ENCODE data around the gene HCK. TPM values are rescaled to one million over a fixed set of nuclear protein-coding genes. Genes with fewer than 3 reads are reported as not detected.

HCK gene
- total RNA-seq = 10 to 100 TPM in 2 of 4 donors, 1 to 10 TPM in 2; 3.0 to 16.9 (median 6.7) TPM

DNA sequence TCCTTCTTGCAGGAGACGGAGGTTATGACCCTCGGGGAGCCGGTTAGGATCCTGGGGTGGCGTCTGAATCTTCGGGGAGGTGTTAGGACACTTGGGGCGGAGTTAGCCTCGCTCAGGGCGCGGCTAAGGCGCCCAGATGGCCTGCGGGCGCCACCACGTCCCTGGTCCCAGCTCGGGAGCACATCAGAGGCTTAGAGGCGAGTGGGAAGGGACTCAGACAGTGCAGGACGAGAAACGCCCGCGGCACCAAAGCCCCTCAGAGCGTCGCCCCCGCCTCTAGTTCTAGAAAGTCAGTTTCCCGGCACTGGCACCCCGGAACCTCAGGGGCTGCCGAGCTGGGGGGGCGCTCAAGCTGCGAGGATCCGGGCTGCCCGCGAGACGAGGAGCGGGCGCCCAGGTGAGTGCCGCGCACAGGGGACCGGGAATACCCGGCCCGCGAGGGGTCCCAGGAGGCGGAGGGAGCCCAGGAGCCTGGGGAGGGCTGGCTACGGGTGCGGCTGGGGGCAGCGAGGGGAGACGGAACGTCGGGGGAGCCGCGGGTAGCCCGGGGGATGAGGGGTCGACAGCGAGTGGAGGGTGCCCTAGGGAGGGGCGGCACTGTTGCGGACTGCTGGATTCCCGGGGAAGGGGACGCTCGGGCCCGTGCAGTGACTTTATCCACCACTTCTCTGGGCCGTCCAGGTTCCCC, at the start of gene HCK:
TSS of gene HCK (plus strand) at position 153 of the 688 bp plus-strand sequence.
- WGBS, 2 donors = 0 to 1% methylated on average over 13 to 25 of the region's 58 CpGs
- intact Hi-C loops (cut with DNase I) = no loop called here
- DNase-seq = no peak
- no peaks in the 10 kb centered on the region for H3K9me3 ChIP-seq
- TF ChIP-seq, protein P1, sequence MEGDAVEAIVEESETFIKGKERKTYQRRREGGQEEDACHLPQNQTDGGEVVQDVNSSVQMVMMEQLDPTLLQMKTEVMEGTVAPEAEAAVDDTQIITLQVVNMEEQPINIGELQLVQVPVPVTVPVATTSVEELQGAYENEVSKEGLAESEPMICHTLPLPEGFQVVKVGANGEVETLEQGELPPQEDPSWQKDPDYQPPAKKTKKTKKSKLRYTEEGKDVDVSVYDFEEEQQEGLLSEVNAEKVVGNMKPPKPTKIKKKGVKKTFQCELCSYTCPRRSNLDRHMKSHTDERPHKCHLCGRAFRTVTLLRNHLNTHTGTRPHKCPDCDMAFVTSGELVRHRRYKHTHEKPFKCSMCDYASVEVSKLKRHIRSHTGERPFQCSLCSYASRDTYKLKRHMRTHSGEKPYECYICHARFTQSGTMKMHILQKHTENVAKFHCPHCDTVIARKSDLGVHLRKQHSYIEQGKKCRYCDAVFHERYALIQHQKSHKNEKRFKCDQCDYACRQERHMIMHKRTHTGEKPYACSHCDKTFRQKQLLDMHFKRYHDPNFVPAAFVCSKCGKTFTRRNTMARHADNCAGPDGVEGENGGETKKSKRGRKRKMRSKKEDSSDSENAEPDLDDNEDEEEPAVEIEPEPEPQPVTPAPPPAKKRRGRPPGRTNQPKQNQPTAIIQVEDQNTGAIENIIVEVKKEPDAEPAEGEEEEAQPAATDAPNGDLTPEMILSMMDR (IDR thresholded peaks at IDR 0.05) = no peak
- TF ChIP-seq POLR2A (IDR thresholded peaks at IDR 0.05) = peak in 1 of 4 donors; percentile 41
- peak within 1 kb of the TSS; percentile 21 to 63 (median 41) for H3K4me3 ChIP-seq
- H3K36me3 ChIP-seq = no peaks in the 10 kb centered on the region
- peak within 1 kb of the TSS; percentile 19 to 73 (median 52) for H3K27ac ChIP-seq
- H3K27me3 ChIP-seq = peaks cover 0 to 80% (median 8%) of the 10 kb centered on the region in 4 donors
- H3K4me1 ChIP-seq = peaks cover 7 to 17% (median 11%) of the 10 kb centered on the region in 3 donors

DNA sequence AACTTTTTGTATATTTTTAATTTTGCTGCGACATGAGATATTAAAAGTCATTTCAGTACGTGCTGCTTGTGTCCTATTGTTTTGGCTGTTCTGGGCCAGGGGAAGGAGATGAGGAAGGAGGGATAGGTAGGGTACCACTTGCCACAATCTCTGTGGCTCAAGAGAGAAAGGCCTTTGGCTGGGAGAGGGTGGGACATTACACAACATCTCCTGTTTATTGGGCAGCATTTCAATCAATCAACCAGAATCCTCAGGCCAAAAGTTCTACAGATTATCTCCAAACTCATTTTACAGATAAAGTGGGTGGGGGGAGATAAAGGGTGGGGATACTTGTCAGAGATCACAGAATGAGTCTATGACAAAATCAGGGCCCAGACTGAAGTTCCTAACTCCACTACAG, 48.7 kb upstream of the HCK start:
- no peak for DNase-seq
- H3K36me3 ChIP-seq = no peaks in the 10 kb centered on the region
- intact Hi-C loops (cut with DNase I) = no loop called here
- 67 to 82% methylated on average over 2 of the region's 2 CpGs for WGBS, 2 donors
- no peak overlapping the region for H3K27ac ChIP-seq
- H3K4me1 ChIP-seq = peaks cover 0 to 8% (median under 1%) of the 10 kb centered on the region in 3 donors
- H3K4me3 ChIP-seq = no peak overlapping the region
- H3K27me3 ChIP-seq = peaks cover 0 to 17% (median 0%) of the 10 kb centered on the region in 4 donors
- TF ChIP-seq POLR2A (IDR thresholded peaks at IDR 0.05) = no peak
- TF ChIP-seq, protein P1 (IDR thresholded peaks at IDR 0.05) = no peak
- no peaks in the 10 kb centered on the region for H3K9me3 ChIP-seq

DNA sequence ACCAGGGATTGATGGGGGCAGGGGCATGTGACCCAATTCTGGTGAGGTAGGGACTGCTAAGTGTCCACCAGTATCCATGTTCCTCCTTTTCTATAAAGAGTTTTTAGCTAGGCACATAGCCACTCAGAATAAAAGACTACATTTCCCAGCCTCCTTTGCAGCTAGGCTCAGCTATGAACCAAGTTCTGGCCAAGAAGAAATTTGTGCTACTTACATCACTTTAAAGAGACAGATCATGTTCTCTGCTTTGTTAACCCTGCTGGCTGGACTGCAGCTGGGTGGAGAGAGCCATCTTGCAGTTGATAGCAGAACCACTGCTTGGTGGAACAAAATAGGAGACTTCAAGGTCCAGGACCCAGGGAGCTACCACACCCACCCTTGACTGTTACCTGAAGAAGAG, 47.1 kb upstream of the HCK start:
- no peaks in the 10 kb centered on the region for H3K36me3 ChIP-seq
- peaks cover 0 to 8% (median 3%) of the 10 kb centered on the region in 3 donors for H3K4me1 ChIP-seq
- H3K4me3 ChIP-seq = no peak overlapping the region
- intact Hi-C loops (cut with DNase I) = no loop called here
- no peak for DNase-seq
- H3K27ac ChIP-seq = no peak overlapping the region
- TF ChIP-seq POLR2A (IDR thresholded peaks at IDR 0.05) = no peak
- TF ChIP-seq, protein P1 (IDR thresholded peaks at IDR 0.05) = no peak
- no peaks in the 10 kb centered on the region for H3K9me3 ChIP-seq
- H3K27me3 ChIP-seq = peaks cover 0 to 24% (median 0%) of the 10 kb centered on the region in 4 donors

DNA sequence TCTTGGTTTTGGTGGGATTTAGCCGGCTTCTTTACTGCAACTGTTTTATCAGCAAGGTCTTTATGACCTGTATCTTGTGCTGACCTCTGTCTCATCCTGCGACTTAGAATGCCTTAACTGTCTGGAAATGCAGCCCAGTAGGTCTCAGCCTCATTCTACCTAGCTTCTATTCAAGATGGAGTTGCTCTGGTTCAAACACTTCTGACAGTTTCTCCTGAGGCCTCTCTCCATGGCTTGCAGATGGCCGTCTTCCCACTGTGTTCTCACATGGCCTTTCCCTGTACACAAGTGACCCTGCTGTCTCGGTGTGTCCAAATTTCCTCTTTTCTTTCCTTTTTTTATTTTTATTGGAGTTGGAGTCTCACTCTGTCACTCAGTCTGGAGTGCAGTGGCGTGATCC, 46.0 kb upstream of the HCK start:
- intact Hi-C loops (cut with DNase I) = no loop called here
- WGBS, 2 donors = 74 to 84% methylated on average over 5 of the region's 5 CpGs
- H3K27me3 ChIP-seq = peaks cover 0 to 35% (median 0%) of the 10 kb centered on the region in 4 donors
- H3K4me3 ChIP-seq = no peak overlapping the region
- no peak for DNase-seq
- no peaks in the 10 kb centered on the region for H3K9me3 ChIP-seq
- TF ChIP-seq, protein P1 (IDR thresholded peaks at IDR 0.05) = no peak
- no peak for TF ChIP-seq POLR2A (IDR thresholded peaks at IDR 0.05)
- H3K27ac ChIP-seq = no peak overlapping the region
- peaks cover 0 to 8% (median 3%) of the 10 kb centered on the region in 3 donors for H3K4me1 ChIP-seq
- H3K36me3 ChIP-seq = no peaks in the 10 kb centered on the region

Data from esophagus squamous epithelium (tissue), 5 donors.